Smooth muscle cell (in vitro differentiated cells): ENCODE results near the gene AGAP3. TPM values are rescaled to one million over a fixed set of nuclear protein-coding genes. Genes with fewer than 3 reads are reported as not detected.

Experiments
- DNase-seq: peaks from one replicate; lab custom pipeline; 2025; ENCODE audit not compliant: unreplicated experiment; lab: John Stamatoyannopoulos, UW
- H2AFZ ChIP-seq: fragments of 200-600 bp; sonication (generic); 2 replicates; pipeline ENCODE4 v1.6.0; 2016; ENCODE audit warnings: antibody characterized with exemption, low read depth, mild to moderate bottlenecking
- H3F3A ChIP-seq: fragments of 200-600 bp; sonication (generic); 2 replicates; pipeline ENCODE4 v1.6.0; 2017; ENCODE audit warnings: antibody characterized with exemption, low read depth
- H3K27ac ChIP-seq: fragments of 200-600 bp; sonication (generic); 2 replicates; pipeline ENCODE4 v1.5.1; 2016; ENCODE audit warnings: low read depth, mild to moderate bottlenecking
- H3K27me3 ChIP-seq: fragments of 200-600 bp; sonication (generic); 2 replicates; pipeline ENCODE4 v1.6.1; 2016; ENCODE audit warnings: low read depth, mild to moderate bottlenecking
- H3K36me3 ChIP-seq: fragments of 200-600 bp; sonication (generic); 2 replicates; pipeline ENCODE4 v1.5.1; 2016; ENCODE audit warnings: low read depth
- H3K4me1 ChIP-seq: fragments of 200-600 bp; sonication (generic); 2 replicates; pipeline ENCODE4 v1.5.1; 2016; ENCODE audit warnings: low read depth
- H3K4me2 ChIP-seq: fragments of 200-600 bp; sonication (generic); 2 replicates; pipeline ENCODE4 v1.6.0; 2016; ENCODE audit warnings: mild to moderate bottlenecking
- H3K4me3 ChIP-seq: fragments of 200-600 bp; sonication (generic); 2 replicates; pipeline ENCODE4 v1.5.1; 2016; ENCODE audit warnings: mild to moderate bottlenecking
- H3K79me2 ChIP-seq: fragments of 200-600 bp; sonication (generic); 2 replicates; pipeline ENCODE4 v1.6.0; 2016; ENCODE audit warnings: low read depth, mild to moderate bottlenecking
- H3K9ac ChIP-seq: fragments of 200-600 bp; sonication (generic); 2 replicates; pipeline ENCODE4 v1.6.0; 2016; ENCODE audit warnings: low read depth
- H3K9me3 ChIP-seq: fragments of 200-600 bp; sonication (generic); replicated peaks from 2 replicates; pipeline ENCODE4 v1.5.1; 2016; ENCODE audit warnings: low read depth
- H4K20me1 ChIP-seq: fragments of 200-600 bp; sonication (generic); 2 replicates; pipeline ENCODE4 v1.6.0; 2016; ENCODE audit warnings: low read depth
- WGBS: methylation state at CpG from one replicate; pipeline ENCODE4 v1.1.7; 2016; ENCODE audit warnings: low lambda C conversion rate; 5-methylcytosine and 5-hydroxymethylcytosine counted together
- polyA plus RNA-seq: library from polyadenylated mRNA; unstranded; fragments of >200 nt; fragmentation: Nextera tagmentation; extraction: Ambion mirVana; gene quantifications from 2 replicates; pipeline ENCODE4 v1.2.1, GENCODE V29; 2016
- total RNA-seq: library from RNA; depleted of rRNA; stranded (reverse); fragments of >200 nt; gene quantifications from 2 replicates; pipeline ENCODE4 v1.2.3, GENCODE V29; 2014
- TF ChIP-seq, protein P1 (sequence below): fragments of 200-600 bp; sonication (generic); IDR thresholded peaks from 2 replicates; pipeline ENCODE4 v1.5.1; 2017; ENCODE audit warnings: borderline replicate concordance, mild to moderate bottlenecking, antibody characterized with exemption; ENCODE audit not compliant: insufficient read depth, poor library complexity, severe bottlenecking

The AGAP3 gene
- total and polyA plus RNA-seq, 2 experiments from 2014 or later = 29.8 to 51.4 TPM

DNA sequence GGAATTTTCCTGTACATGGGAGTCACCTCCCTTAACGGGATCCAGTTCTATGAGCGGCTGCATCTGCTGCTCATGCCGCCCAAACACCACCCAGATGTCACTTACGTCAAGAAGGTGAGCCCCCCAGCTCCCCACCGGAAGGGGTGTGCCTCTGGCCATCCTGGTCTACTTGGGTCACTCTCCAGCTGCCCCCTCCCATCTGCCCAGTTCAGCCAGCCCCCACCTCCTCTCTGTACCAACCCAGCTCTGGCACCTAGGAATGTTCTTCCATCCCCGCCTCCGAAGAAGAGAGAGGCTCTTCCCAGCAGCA is 10.7 kb upstream of the AGAP3 start:
- H3K4me2 ChIP-seq = no peak overlapping the region
- DNase-seq = no peak
- no peaks in the 10 kb centered on the region for H3K9me3 ChIP-seq
- no peaks in the 10 kb centered on the region for H3K27me3 ChIP-seq
- H3K79me2 ChIP-seq = peaks cover 21% of the 10 kb centered on the region
- peaks cover 7% of the 10 kb centered on the region for H3K4me1 ChIP-seq
- H3K27ac ChIP-seq = no peak overlapping the region
- H3K36me3 ChIP-seq = no peaks in the 10 kb centered on the region
- WGBS = 100% methylated on average over 3 of the region's 7 CpGs
- peaks cover 16% of the 10 kb centered on the region for H3F3A ChIP-seq
- H3K4me3 ChIP-seq = no peak overlapping the region
- peaks cover 21% of the 10 kb centered on the region for H4K20me1 ChIP-seq
- H2AFZ ChIP-seq = no peak overlapping the region
- no peak overlapping the region for H3K9ac ChIP-seq
- TF ChIP-seq, protein P1, sequence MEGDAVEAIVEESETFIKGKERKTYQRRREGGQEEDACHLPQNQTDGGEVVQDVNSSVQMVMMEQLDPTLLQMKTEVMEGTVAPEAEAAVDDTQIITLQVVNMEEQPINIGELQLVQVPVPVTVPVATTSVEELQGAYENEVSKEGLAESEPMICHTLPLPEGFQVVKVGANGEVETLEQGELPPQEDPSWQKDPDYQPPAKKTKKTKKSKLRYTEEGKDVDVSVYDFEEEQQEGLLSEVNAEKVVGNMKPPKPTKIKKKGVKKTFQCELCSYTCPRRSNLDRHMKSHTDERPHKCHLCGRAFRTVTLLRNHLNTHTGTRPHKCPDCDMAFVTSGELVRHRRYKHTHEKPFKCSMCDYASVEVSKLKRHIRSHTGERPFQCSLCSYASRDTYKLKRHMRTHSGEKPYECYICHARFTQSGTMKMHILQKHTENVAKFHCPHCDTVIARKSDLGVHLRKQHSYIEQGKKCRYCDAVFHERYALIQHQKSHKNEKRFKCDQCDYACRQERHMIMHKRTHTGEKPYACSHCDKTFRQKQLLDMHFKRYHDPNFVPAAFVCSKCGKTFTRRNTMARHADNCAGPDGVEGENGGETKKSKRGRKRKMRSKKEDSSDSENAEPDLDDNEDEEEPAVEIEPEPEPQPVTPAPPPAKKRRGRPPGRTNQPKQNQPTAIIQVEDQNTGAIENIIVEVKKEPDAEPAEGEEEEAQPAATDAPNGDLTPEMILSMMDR = no peak

DNA sequence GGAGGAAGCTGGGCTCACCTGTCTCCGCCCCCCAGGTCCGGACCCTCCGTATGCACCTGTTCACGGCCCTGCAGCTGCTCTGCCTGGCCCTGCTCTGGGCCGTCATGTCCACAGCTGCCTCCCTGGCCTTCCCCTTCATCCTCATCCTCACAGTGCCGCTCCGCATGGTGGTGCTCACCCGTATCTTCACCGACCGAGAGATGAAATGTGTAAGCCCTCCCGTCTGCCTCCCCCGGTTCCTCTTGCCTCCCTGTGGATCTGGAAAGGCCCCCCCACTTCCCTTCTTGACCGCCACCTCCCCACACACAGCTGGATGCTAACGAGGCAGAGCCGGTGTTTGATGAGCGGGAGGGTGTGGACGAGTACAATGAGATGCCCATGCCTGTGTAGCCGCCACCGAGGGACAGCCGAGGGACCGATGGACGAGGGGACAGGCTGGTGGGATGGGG is 10.3 kb upstream of the AGAP3 start:
- H3K4me2 ChIP-seq = no peak overlapping the region
- H3K4me1 ChIP-seq = peaks cover 9% of the 10 kb centered on the region
- no peaks in the 10 kb centered on the region for H3K36me3 ChIP-seq
- no peak overlapping the region for H3K27ac ChIP-seq
- peaks cover 21% of the 10 kb centered on the region for H3K79me2 ChIP-seq
- TF ChIP-seq, protein P1 = no peak
- 89% methylated on average over 22 of the region's 22 CpGs for WGBS
- H3F3A ChIP-seq = peaks cover 16% of the 10 kb centered on the region
- H4K20me1 ChIP-seq = peaks cover 21% of the 10 kb centered on the region
- no peak overlapping the region for H3K9ac ChIP-seq
- no peaks in the 10 kb centered on the region for H3K27me3 ChIP-seq
- DNase-seq = no peak
- no peaks in the 10 kb centered on the region for H3K9me3 ChIP-seq
- no peak overlapping the region for H2AFZ ChIP-seq
- H3K4me3 ChIP-seq = no peak overlapping the region

DNA sequence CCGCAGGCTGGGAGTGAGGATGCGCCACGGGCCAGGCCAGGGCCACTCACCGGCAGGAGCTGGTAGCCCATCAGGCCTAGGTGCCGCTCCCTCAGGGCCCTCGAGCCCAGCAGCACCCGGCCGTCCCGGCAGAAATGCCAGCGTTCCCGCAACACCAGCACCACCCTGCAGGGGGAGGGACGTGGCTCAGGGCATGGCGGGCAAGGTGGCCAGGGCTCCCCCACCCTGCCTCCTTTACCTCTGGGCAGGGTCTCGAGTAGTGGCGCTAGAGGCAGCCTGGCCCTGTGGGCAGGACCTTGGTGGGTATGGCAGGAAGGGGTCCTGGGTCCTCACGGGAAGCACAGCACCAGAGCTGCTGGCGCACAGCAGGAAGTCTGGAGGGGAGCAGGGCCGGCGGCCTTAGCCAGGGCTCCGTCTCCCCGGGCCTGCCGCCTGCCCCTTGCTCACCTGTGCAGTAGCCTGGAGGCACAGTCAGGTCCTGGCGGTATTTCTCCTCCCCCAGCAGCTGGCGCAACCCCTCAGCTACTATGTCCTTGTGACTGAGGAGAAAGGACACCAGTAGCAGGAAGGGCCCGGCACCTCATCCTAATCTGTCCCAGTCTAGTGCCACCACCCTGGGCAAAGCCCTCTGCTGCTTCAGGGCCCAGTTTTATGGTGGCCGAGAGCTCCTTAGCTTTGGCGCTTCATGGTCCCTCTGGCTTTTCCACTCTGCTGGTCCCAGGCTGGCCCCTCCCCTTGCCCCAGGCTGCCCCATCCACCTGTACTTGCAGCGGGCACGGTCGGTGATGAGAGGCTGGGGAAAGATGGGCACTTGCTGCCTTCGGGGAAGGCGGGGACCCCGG is 9.2 kb upstream of the AGAP3 start:
- H3K27ac ChIP-seq = no peak overlapping the region

More for the DNA sequence above, 9.2 kb upstream of the AGAP3 start:
- H3F3A ChIP-seq = peaks cover 16% of the 10 kb centered on the region
- peaks cover 21% of the 10 kb centered on the region for H4K20me1 ChIP-seq
- H3K4me1 ChIP-seq = peaks cover 16% of the 10 kb centered on the region
- TF ChIP-seq, protein P1 = peak; percentile 37
- H2AFZ ChIP-seq = no peak overlapping the region
- no peak overlapping the region for H3K4me3 ChIP-seq
- no peaks in the 10 kb centered on the region for H3K9me3 ChIP-seq
- H3K36me3 ChIP-seq = no peaks in the 10 kb centered on the region
- no peaks in the 10 kb centered on the region for H3K27me3 ChIP-seq
- no peak overlapping the region for H3K4me2 ChIP-seq
- H3K79me2 ChIP-seq = peaks cover 22% of the 10 kb centered on the region
- no peak overlapping the region for H3K9ac ChIP-seq
- no peak for DNase-seq
- 86% methylated on average over 32 of the region's 33 CpGs for whole genome bisulfite sequencing
